ENCODE measurements around the gene LMO7.

The LMO7 gene

DNA sequence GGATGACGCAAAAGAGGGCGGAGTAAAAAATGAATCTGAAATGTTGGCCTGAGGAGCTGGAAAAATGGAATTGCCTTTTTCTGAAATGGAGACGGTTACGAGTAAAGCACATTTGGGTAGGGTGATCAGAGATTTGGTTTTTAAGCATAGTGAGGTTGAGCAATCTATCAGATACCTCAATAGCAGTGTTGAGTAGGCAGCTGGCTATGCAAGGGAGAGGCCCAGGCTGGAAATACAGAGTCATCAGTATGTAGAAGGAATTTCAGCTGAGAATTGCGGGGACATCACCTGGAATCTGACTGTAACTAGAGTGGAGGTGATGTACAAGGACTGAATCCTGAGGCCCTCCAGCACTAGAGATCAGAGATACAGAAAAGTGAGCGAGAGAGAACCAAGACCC is 224.8 kb downstream of the LMO7 start:
- no peak for DNase-seq

DNA sequence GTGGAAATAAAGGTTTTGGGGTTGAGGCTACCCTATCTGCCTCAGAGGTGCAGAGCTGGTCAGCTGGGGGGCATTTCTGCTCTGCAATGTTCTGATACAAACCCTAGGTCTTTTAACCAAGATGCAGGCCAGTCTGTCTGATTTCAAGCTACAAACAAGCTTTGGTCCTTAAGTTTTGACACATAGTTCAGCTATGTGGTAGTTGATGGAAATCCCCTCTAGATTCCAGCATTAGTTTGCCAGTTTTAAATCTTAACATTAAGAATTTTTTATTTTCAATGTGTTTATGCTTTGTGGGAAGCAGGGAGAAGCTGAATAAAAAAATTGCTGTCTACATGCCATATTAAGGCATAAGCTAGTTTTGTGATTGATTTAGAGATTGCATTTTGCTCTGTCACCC is 225.7 kb downstream of the LMO7 start:
- no peak for DNase-seq

GRCh38 chr13:75864718-75865117 is 228.6 kb downstream of the LMO7 start:
- DNase-seq: no peak

DNA sequence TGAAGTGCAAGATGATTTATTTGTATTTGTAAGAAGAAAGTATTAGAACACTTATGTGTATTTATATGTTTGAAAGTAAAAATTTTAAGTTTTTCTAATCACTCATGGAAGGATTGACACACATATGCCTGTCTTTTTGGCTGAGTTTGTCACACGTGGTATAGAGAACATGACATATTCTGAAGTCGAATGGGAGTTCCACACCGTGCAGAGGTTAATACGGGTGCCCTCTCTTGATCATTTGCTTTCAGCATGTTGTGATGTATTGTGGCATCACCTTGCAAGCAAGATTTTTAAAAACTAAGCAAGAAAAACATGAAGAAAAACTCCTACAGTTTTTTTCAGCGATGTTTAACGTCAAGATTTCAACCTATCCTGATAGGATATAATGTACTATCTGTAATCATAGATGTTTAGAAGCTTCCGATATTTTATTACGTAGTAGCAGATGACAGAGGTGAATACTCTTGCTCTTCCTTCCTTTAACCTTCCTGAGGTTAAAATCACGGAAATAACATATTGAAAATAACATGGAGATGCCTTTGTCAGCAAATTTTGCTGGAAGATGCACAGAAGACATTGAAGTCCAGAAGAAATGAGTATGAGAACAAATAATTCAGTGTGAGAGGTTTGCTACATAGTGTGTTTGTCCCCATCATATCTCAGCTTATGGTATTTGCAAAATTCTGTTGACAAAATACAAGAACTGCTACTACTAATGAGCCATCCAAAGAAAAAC is 231.4 kb downstream of the LMO7 start:
- DNase-seq: no peak

DNA sequence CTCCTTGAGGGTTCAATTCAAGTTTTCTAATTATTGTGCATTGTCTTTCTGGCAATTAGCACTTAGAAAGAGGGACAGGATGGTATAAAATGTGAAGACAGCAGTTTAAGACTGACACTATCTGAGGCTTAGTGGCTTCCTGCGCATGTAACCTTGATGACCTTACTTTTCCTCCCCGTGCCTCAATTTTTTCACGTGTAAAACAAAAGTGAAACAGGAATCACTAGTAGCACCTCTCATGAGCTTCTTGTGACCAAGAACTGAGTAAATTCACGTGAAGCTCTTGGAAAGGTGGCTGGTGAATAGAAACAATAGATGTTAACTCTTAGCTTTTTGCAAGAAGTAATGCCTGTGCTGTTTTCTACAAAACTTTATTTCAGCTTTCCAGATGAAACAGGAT is 233.9 kb downstream of the LMO7 start:
- no peak for DNase-seq

DNA sequence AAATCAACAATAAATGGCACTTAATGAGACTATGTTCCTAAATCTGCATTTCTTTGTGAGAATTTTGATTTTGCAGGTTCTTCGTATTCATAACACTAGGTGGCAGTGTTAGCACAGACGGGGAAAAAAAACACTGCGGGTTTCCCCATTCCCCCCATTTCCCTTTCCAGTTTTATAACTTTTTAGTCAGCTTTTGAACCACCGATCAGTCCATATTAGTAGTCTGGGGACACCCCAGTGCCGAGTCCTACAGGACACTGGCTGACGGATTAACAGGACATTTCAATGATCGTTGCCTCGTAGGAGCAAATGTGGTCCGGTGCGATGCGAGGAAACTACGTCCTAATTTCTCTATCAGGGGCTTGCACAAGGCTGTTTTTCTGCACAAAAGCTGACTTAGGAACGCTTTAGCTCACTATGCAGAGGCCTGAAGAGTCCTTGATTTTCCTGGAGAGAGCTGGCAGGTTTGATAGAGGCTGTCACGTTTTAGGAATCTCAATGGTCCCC is 234.3 kb downstream of the LMO7 start:
- DNase-seq: peak; percentile 25

DNA sequence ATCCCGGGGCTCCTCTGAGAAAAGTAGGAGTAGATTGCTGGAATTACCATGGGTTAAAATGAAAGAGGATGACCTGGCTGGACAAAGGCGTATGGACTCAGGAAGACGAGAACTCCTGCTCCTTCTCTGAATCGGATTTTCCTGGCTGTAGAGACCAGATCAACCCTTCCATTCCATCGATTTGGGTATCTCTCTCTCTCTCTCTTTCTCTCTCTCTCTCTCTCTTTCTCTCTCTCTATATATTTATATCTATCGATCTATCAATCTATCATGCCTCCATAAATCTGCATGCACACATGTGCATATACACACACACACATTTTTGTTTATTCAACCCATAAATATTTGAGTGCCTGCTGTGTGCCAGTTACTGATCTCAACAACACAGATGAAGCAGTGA is 234.9 kb downstream of the LMO7 start:
- DNase-seq: no peak

- peak; percentile 51 for DNase-seq
These were observed 236.8 kb downstream of the LMO7 start for GRCh38 chr13:75872980-75873379.

DNA sequence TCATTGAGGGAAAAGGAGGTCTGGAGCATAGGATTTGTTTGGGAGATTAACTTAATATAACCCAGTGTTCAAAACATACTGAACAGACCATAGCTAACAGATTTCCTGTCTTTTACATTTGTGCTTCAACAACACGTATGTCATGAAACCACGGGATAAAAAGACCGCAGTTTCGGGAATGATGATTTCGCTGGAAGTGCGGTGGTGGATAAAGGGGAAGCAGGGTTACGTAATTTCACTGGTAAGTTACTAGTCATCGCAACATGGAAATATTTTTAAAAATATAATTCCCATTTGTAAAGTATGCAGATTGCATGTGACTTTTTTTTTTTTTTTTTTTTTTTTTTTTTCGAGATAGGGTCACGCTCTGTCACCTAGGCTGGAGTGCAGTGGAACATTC is 237.4 kb downstream of the LMO7 start:
- no peak for DNase-seq

- no peak for DNase-seq
These were observed 239.3 kb downstream of the LMO7 start for GRCh38 chr13:75875450-75875849.

DNA sequence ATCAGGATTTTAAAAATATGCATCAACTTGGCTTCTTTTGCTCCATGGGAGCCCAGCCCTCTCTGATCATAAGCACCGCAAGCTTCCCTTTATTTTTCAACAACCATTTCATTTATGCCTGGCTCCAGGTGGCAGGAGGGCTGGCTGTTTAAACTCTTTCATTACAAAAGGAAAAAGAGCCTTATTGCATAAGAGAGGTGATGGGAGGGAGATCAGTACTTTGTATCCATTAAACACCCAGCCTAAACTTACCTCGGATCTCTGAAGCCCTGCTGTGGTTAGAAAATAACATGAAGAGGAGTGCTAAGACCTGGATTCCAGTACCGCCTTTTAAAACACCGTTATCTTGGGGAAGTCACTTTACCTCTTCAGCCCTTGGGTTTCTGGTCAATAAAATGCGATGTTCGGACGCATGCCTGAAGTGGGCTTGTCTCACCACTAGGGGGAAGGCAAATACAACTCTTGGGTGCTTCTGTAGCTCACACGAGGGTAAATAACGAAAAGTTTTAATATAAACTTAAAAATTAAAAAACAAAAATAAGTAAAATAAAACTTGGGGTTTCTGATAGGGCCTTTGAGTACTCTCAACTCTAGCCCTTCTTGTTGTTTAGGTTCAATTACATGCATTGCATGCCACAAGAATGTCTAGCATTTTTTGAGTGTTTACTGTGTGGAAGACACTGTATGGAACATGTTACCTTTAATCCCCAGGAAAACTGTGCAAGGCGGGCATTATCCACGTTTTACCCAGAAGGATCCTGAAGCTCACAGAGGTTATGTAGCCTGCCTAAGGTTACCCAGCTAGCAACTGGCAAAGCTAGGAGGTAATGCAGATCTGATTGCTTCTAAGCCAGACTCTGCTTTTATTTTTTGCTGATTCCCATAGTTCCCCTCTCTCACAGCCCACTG is 240.3 kb downstream of the LMO7 start:
- DNase-seq: peak; percentile 52

DNA sequence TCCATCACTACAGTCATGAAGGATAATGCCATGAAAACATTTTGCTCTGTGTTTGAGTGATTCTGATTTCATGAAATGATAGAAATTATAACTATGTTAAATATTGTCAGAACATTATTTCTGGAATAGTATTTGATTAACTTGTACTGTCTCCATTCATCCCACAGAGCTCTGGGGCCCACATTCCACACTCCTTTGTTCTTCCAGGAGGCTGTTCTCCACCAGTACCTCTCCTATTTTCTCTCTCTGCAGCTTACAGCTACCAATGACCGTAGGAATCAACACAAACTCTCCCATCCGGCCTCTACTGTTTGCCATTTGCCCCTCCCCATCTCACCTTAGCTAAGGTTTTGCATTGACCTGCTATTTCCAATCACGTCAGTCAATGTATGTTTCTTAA is 240.9 kb downstream of the LMO7 start:
- no peak for DNase-seq

- no peak for DNase-seq
These were observed 243.5 kb downstream of the LMO7 start for GRCh38 chr13:75879656-75880055.

GRCh38 chr13:75881109-75881775 is 245.1 kb downstream of the LMO7 start:
- DNase-seq: no peak

DNA sequence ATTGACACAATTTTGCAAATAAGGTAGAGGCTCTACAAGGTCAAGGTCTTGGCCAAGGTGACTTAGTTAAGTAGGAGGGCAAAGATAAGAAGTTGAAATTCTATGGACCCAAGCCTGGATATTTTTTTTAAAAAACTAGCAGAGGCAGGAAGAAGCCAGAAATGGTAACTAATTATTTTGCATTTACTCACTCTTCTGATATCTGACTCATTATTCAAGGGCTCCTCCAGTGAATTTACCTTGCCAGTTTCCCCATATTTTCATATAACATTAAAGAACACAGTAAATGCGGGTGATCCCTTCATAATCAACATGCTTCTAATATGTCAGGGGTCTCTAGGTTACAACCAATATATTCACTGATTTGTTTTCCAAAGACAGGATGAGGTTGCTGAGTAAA is 246.1 kb downstream of the LMO7 start:
- no peak for DNase-seq

GRCh38 chr13:75889427-75889826 is 253.3 kb downstream of the LMO7 start:
- no peak for DNase-seq

- DNase-seq: no peak
These were observed 259.0 kb downstream of the LMO7 start for GRCh38 chr13:75895168-75895567.

DNA sequence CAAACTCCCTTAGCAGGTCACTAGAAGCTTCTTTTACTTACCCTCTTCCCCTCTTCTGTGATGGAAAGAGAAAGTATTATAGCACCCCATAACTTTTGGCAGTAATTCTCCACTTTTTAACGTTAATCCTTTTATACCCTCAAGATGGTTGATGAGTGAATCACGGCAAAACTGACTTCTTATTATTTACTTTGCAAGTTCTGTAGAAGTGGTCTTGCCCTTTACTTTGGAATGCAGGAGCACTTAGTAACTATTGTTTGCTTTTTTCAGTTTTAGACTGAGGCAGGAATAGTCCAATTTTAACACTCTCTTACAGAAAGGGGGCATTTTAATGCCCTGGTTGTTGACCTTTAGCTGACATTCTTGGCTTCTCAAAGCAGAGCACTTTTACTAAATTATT is 260.1 kb downstream of the LMO7 start:
- DNase-seq: no peak

DNA sequence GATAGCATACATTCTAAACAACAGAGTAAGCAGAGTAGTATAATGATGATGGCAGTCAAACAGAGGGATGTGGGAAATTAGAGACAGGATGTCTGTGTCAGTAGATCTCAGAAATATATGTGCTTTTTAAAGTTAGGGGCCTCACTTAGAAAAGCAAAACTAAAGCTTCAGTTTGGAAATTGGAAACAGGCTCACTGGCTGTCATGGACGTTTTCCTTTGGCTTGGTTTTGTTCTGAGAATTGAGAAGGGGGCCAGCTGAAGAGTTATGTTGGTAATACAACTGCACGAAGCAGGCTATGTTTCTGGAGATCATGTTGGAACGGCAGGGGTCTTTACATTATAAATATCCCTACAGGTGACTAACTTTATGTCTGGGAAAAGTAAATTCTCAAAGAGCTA is 261.3 kb downstream of the LMO7 start:
- DNase-seq: no peak

DNA sequence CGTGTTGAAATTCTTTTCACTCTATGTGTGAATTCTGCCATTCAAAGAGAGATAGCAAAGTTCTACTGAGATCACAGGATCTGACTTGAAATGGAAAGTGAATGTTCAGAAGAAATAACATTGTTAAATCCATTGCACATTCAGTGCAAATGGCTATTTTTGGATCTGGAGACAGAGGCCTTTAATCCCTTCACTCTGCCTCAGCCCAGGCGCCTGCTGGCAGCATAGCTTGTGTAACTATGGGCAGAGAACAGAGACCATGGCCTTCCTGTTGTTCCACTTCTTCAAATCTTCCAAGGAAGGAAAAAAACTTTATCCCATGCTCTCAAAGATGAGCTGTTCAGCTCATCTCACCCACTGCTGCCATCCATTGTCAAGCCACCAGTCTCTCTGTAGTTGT is 265.4 kb downstream of the LMO7 start:
- no peak for DNase-seq

GRCh38 chr13:75902166-75903104 is 266.3 kb downstream of the LMO7 start:
- no peak for DNase-seq

GRCh38 chr13:75904012-75904411 is 267.9 kb downstream of the LMO7 start:
- DNase-seq: no peak

All from KG1 (cell line).